Fibroblast of mammary gland (primary cell): Measurements from ENCODE around the gene ASB1.
A peak's percentile ranks its signal among the peaks of the same experiment; 100 is the strongest.
"Not testable (repeated sequence)": the region's sequence is repeated elsewhere in the genome, so short reads cannot be mapped to it uniquely, and the experiment has no call there.

Source experiments
- DNase-seq: peaks from one replicate; pipeline ENCODE4 v3.0.0-alpha.2; 2010; ENCODE audit warnings: low read depth
- H3K4me3 ChIP-seq: 2 replicates; pipeline ENCODE4 v1.5.1; 2011; ENCODE audit warnings: low read depth, mild to moderate bottlenecking, low read length, moderate library complexity; ENCODE audit not compliant: control insufficient read depth
- TF ChIP-seq, protein P1 (sequence below): conservative IDR thresholded peaks from 2 replicates; pipeline ENCODE4 v1.5.1; 2011; ENCODE audit warnings: low read depth, low read length, inconsistent platforms; ENCODE audit not compliant: control insufficient read depth, insufficient read depth

ASB1 gene

DNA sequence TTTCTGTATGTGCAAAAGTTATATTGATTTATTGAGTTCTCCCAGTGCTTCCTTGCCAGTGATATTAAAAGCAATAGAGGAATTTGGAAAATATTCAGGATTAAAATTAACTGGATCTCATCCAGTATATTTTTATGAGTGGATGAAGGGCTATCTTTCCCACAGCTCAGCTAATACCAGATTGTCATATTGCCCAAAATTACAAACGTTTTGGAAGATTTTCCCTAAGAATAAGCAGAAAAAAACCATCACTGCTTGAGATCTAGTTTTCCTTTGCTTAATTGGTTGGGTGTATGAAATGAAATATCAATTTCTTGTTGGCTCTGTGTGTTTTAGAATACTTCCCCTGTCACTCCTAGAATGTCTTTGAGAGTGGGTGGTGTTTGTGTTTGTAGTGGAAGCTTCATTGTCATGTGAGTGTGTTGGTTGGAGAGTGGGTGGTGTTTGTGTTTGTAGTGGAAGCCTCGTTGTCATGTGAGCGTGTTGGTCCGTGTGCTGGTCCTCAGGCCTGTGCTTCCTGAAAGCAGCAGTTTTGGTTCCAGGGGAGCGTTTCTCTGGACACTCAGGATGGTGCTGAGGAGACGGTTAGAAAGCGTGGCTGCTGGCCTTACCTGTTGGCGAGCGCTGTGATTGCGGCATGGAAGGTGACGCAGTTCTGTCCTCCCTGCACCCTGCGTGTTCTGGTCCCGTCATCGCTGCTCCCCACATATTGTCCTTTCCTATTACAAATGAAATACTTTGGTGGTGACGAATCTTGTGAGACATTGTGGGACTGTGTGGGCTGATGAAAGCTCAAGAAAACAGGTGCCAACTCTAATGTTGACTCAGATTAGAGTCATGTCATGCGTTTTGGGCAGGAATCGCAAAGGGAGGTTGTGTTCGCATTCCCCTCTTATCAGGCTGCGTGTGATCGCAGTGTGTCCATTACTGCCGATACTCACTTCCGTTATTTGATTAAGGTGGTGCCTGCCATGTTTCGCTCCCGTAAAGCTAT lies 12.4 kb downstream of the ASB1 start:
- H3K4me3 ChIP-seq: peak overlapping the region; percentile 16
- peak; percentile 100 for DNase-seq
- TF ChIP-seq, protein P1, sequence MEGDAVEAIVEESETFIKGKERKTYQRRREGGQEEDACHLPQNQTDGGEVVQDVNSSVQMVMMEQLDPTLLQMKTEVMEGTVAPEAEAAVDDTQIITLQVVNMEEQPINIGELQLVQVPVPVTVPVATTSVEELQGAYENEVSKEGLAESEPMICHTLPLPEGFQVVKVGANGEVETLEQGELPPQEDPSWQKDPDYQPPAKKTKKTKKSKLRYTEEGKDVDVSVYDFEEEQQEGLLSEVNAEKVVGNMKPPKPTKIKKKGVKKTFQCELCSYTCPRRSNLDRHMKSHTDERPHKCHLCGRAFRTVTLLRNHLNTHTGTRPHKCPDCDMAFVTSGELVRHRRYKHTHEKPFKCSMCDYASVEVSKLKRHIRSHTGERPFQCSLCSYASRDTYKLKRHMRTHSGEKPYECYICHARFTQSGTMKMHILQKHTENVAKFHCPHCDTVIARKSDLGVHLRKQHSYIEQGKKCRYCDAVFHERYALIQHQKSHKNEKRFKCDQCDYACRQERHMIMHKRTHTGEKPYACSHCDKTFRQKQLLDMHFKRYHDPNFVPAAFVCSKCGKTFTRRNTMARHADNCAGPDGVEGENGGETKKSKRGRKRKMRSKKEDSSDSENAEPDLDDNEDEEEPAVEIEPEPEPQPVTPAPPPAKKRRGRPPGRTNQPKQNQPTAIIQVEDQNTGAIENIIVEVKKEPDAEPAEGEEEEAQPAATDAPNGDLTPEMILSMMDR: no peak

DNA sequence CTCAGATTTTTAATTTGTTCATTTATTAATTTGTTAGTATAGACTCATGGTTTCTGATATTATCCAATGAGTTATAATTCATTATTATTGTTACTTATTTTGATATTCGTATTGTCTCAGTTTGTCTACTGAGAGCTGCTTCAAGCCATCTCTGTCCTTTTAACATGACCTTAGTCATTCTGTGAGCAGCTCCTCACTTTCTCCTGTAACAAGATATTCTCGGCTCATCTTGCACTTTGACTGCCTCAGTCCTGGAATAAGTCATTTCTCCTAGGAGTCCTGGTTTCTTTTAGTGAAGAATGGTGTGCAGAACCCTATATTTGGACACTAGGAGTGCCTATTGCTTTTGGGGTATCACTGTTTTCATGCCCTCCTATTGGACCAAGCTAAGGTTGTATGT lies 13.2 kb downstream of the ASB1 start:
- H3K4me3 ChIP-seq: no peak overlapping the region
- TF ChIP-seq, protein P1: no peak
- DNase-seq: peak; percentile 44

DNA sequence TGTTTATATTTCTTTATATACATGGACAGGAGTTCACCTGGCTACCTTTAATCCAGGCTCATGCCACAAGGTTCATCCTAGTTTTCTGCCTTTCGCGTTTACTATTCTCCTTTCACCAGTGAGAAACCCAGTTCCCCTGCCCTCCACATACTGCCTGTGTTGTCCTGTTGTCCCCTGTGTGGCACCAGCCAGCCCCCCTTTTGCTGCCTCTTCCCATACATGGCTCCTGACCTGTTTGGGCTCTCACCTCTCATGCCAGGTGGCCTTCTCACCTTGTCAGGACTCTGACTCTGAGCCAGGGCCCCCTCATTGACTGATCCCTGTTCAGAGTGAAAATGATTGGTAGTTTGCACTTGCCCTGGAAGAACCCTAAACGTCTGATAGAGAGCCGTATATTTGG lies 13.6 kb downstream of the ASB1 start:
- no peak for DNase-seq
- TF ChIP-seq, protein P1: no peak
- H3K4me3 ChIP-seq: no peak overlapping the region

DNA sequence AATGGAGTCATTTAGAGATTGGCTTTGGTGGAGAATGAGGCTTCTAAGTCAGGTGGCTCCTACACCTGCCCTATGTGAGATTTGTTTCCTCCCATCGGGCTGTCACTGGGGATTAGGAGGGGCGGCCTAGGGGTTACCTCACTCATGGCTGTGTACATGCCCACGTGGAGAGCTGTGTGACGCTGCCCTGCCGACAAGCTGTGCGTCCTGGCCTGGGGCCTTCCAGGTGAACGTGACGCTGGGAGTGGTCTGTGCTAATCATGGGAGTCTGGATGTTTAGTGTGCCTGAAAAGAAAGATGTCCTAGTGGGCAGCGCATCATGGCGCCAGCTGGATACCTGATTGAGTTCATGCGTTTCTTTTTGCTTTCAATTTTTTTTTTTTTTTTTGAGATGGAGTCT lies 14.0 kb downstream of the ASB1 start:
- no peak overlapping the region for H3K4me3 ChIP-seq
- TF ChIP-seq, protein P1: no peak
- DNase-seq: no peak

DNA sequence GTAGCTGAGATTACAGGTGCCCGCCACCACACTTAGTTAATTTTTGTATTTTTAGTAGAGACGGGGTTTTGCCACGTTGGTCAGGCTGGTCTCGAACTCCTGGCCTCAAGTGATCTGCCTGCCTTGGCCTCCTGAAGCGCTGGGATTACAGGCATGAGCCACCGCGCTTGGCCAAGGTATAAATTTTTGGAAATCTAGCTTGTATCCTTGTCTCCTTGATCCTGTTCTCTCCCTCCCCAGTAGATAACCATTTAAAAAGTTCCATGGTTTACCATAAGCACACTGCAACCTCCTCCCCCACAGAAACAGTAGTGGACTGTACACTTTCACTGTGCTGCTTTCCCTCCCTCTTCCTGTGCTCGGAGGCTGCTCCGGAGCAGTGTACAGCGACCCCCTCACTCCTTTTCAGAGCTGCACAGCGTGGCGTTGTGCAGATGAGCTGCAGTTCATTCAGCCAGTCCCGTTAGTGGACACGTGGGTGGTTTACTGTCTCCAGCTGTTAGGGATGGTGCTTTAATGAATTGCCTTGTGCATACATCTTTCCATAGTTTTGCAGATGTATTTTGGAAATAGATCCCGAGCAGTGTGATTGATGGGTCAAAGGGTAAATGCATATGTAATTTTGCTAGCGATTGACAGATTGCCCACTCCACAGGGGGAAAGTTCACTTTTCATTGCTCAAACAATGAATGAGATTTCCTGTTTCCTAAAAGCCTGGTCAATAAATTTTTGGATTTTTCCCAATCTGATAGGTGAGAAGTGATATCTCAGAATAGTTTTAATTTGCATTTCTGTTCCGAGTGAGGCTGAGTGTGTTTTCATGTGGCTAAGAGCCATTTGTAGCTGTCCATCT lies 14.8 kb downstream of the ASB1 start:
- TF ChIP-seq, protein P1: no peak
- DNase-seq: peak; percentile 49
- H3K4me3 ChIP-seq: no peak overlapping the region

DNA sequence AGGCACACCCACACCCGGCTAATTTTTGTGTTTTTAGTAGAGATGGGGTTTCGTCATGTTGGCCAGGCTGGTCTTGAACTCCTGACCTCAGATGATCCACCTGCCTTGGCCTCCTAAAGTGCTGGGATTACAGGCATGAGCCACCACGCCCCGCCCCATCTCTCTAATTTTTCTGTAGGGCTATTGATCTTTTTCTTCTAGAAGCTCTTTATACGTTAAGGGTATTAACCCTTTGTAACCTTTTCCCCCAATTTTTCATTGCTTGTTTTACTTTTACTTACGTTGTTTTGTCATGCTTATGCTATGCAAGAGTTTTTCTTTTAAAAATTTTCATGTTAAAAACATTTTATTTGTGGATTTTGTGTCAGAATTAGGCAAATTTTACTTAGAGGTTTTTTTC lies 15.5 kb downstream of the ASB1 start:
- H3K4me3 ChIP-seq, DNase-seq: not testable (repeated sequence)

DNA sequence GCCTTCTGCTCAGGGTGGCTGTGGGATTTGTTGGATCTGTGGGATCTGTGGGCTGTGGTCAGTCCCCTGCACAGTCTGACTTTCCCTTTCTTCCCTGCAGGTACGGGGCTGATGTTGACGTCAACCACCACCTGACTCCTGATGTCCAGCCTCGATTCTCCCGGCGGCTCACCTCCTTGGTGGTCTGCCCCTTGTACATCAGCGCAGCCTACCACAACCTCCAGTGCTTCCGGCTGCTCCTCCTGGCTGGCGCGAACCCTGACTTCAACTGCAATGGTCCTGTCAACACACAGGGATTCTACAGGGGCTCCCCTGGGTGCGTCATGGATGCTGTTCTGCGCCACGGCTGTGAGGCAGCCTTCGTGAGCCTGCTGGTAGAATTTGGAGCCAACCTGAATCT lies 17.5 kb downstream of the ASB1 start:
- TF ChIP-seq, protein P1: no peak
- no peak overlapping the region for H3K4me3 ChIP-seq
- DNase-seq: no peak
